GM18951 (cell line): ENCODE data around the gene IQCK.

ENCODE experiments used
- POLR2A ChIP-seq: IDR thresholded peaks from 4 replicates; pipeline ENCODE4 v1.6.1; 2011; ENCODE audit warnings: mild to moderate bottlenecking; ENCODE audit not compliant: insufficient read length, insufficient read depth; ENCODE audit errors: extremely low read depth
- in situ Hi-C: fragments of 300-500 bp; cut with MboI; formaldehyde crosslinking; loops from one replicate; pipeline ENCODE4 v1.12.0; 2022; ENCODE audit warnings: low sequenced_read_pairs, mixed read lengths, inconsistent platforms; ENCODE audit not compliant: unreplicated experiment

The IQCK gene

DNA sequence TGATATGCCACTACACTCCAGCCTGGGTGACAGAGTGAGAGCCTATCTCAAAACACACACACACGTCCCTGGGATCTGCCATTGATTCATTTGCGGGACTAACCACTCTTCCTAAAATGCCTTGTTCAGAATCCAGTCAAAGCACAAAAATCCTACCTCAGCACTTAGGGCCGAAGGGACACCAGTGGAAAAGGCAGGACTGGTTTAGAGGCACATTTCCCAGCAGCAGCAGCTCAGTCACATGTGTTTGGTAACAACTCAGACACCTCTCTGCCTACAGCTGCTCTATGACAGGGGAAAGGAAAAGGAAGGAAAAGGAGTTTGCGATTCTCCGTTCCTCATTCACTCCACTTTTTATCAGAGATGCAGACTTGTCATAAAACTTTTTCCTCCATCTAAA lies 12.2 kb upstream of the IQCK start:
- in situ Hi-C loops: loop anchor here (25.0 kb wide), 1 partner anchor 181 kb away; the partner anchor contains the start of gene GPRC5B
- no peak for TF ChIP-seq POLR2A

DNA sequence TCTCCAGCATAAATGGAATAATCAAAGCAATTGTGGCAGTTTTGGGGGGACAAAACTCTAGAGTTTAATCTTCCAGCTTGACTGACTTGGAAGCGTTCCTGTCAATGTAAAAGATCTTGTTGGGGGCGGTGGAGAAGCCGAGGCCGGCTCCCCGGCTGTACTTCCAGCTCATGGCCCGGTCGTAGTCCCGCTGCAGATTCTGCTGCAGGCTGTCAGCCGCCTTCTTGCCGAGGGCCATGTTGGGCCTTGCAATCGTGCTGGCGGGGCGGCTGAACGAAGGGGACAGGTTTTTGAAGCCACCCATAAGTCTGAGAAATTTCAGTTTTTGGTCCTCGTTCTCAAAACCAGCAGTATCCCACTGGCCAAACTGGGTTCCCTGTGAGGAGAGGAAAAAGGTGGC lies 11.2 kb upstream of the IQCK start:
- in situ Hi-C loops: loop anchor here (25.0 kb wide), 1 partner anchor 180 kb away; the partner anchor contains the start of gene GPRC5B
- no peak for TF ChIP-seq POLR2A

DNA sequence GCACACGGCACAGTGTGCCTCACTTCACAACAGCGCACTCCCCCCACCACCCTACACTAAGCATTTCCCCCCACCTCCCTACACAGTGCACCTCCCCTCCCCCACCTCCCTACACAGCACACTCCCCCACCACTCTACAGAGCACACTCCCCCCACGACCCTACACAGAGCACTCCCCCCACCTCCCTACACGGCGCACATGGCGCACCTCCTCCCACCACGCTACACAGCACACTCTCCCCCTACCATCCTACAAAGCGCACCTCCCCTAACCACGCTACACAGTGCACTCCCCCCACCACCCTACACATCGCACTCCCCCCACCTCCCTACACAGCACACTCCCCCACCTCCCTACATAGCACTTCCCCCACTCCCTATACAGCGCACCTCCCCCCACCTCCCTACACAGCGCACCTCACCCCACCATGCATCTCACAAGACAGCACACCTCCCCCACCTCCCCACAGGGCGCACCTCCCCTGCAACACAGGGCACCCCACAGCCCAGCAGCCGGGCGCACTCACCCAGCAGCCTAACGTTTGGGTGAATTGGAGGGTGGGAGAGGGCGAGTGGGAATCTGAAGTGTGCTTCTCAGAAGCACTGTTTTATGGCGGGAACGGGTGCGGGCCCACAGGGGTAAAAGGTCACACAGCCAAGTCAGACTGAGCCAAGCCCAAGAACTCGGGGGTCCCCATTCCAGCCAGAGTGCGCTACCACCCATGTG lies 10.3 kb upstream of the IQCK start:
- no peak for TF ChIP-seq POLR2A
- in situ Hi-C loops: loop anchor here (25.0 kb wide), 1 partner anchor 180 kb away; the partner anchor contains the start of gene GPRC5B

GRCh38 chr16:19708296-19709205 lies 9.5 kb upstream of the IQCK start:
- no peak for TF ChIP-seq POLR2A
- in situ Hi-C loops: loop anchor here (25.0 kb wide), 1 partner anchor 179 kb away; the partner anchor contains the start of gene GPRC5B

DNA sequence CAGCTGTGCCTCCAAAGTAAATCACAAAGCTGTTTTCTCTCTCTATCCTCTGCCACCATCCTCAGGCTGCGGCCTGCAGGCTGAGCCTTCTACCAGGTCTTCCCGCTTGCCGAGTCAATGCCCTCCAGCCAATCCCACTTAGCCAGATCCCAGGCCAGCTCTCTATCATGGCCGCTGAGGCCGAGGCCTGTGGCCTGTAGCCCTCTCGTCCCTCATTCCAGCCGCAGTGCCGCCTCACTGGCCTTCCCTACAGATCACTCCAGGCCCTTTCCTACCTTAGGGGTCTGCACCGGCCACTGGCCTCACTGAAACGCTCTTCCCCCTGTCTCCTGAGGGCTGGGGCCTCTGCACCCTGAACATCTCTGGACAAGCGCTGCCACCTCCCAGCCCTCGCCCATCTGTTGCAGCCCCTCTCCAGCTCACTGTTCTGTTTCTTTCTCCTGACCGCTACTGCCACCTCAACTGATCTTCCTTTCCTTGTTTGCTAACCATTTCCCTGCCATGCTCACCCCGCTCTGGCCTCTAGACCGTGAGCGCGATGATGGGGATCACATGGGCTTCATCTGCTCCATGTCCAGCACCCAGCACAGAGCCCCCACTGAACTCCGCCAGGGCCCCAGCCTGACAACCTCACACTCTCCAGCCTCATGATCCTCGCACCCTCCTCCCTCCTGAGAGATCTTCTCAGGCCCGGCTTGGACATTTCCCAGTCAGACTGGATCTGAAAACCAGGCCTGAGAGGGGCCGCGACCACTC lies 8.5 kb upstream of the IQCK start:
- in situ Hi-C loops: loop anchor here (25.0 kb wide), 1 partner anchor 178 kb away; the partner anchor contains the start of gene GPRC5B
- no peak for TF ChIP-seq POLR2A

GRCh38 chr16:19710191-19710908 lies 7.7 kb upstream of the IQCK start:
- in situ Hi-C loops: loop anchor here (25.0 kb wide), 1 partner anchor 177 kb away; the partner anchor contains the start of gene GPRC5B
- no peak for TF ChIP-seq POLR2A

DNA sequence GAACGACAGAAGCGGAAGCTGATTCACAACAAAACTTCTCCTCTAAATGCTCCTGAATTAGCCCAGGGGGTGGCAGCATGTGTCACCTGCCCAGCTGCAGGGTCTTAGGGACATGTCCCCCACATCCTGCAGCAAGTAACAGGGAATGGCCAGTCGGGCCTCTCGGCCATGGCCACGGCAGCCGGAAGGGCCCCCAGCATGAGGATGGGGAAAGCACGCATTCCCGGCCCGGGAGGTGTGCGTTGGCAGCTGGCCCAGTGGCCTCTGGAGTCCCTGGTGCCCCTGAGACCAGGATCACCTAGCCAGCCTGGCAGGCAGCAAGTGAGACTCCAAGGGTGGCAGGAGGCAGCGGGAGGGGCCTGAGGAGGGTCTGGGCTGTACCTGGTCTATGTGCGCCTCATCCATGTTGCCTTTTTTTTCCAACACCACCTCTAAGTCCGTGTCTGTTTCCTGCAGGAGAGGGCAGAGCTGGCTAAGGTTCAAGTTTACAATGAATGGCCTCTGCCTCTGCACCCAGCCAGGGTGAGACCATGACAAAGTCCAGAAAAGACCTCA lies 7.0 kb upstream of the IQCK start:
- in situ Hi-C loops: loop anchor here (25.0 kb wide), 1 partner anchor 176 kb away; the partner anchor contains the start of gene GPRC5B

GRCh38 chr16:19711643-19712042 lies 6.4 kb upstream of the IQCK start:
- no peak for TF ChIP-seq POLR2A
- in situ Hi-C loops: loop anchor here (25.0 kb wide), 1 partner anchor 176 kb away; the partner anchor contains the start of gene GPRC5B

More for the DNA sequence above, 7.0 kb upstream of the IQCK start:
- no peak for TF ChIP-seq POLR2A

DNA sequence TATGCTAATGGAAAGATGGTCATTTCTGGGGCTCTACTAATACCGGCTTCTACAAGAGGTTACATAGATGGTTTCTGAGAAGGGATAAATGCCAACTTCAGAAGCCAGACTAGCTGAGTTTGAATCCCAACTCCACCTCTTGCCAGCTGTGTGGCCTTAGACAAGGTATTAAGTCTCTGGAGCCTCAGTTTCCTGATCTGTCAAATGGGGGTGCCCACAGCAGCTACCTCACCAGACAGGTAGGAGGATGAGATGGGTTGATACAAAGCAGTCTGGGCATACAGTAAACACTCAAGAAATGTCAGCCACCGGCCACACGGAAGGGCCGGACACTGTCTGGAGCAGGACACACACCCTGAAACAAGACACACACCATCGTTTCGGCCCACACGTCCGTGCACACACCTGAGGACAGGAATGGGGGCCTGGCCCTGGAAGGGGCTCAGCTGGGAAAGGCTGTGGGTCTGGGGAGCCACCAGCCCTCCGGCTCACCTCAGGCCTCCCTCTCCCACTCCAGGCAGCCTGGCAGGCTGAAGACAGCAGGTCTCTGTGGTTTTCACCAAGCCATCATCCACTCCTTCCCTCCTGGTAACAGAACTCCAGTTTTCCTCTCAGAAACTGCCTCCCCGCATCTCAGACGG lies 5.5 kb upstream of the IQCK start:
- no peak for TF ChIP-seq POLR2A
- in situ Hi-C loops: loop anchor here (25.0 kb wide), 1 partner anchor 175 kb away; the partner anchor contains the start of gene GPRC5B

DNA sequence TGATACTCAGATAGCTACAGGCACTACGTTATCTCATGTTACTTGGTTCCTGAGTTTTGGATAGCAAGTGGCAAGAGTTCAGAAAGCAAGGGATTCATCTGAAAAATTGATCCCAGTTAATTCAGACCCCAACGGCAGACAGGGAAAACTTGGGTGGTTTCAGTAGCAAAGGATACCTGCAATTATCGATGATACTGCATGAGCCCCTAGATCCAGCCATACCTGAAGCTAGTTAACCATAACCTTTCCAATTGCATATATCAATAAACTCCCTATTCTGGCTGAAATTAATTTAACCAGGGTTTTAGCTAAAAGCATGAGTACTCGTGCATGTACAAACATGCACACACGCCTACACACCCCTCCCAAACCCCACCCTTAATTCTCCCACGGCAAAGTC lies 4.4 kb upstream of the IQCK start:
- TF ChIP-seq POLR2A: no peak
- in situ Hi-C loops: loop anchor here (25.0 kb wide), 1 partner anchor 174 kb away; the partner anchor contains the start of gene GPRC5B

DNA sequence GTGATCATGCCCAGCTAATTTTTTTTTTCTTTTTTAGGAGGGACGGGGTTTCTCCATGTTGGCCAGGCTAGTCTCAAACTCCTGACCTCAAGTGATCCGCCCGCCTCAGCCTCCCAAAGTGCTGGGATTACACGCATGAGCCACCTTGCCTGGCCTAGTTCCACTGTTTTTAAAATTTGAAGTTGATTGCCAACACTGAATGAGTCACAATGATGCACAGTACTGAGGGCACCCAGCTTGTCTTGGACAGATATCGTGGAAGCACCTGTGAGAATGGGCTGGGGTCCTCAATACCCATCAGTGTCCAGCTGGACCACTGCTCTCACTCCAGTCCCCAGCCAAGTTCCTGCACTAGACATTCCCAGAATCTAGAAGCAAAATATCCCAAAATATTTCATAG lies 2.5 kb upstream of the IQCK start:
- in situ Hi-C loops: loop anchor here (25.0 kb wide), 1 partner anchor 172 kb away; the partner anchor contains the start of gene GPRC5B
- TF ChIP-seq POLR2A: no peak
